ENCODE measurements around the gene DHX8.
"Not testable (repeated sequence)": the region's sequence is repeated elsewhere in the genome, so short reads cannot be mapped to it uniquely, and the experiment has no call there.

DNA sequence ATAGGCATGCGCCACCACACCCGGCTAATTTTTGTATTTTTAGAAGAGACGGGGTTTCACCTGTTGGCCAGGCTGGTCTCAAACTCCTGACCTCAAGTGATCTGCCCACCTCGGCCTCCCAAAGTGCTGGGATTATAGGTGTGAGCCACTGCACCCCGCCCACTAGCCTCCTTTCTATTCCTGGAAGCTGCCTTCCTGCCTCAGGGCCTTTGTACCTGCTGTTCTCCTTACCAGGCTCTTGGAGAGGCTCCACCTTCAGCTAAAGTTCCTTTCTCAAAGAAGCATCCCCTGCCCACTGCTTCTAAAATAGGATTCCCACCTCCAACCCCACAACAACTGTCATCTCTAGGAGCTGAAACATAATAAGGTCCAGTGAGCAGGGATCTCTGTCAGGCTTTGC lies 23.9 kb upstream of the DHX8 start:
- TF ChIP-seq, protein P1, sequence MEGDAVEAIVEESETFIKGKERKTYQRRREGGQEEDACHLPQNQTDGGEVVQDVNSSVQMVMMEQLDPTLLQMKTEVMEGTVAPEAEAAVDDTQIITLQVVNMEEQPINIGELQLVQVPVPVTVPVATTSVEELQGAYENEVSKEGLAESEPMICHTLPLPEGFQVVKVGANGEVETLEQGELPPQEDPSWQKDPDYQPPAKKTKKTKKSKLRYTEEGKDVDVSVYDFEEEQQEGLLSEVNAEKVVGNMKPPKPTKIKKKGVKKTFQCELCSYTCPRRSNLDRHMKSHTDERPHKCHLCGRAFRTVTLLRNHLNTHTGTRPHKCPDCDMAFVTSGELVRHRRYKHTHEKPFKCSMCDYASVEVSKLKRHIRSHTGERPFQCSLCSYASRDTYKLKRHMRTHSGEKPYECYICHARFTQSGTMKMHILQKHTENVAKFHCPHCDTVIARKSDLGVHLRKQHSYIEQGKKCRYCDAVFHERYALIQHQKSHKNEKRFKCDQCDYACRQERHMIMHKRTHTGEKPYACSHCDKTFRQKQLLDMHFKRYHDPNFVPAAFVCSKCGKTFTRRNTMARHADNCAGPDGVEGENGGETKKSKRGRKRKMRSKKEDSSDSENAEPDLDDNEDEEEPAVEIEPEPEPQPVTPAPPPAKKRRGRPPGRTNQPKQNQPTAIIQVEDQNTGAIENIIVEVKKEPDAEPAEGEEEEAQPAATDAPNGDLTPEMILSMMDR (IDR thresholded peaks at IDR 0.05), result not testable (repeated sequence)
- not testable (repeated sequence) for TF ChIP-seq ZFX (IDR thresholded peaks at IDR 0.05; ENCODE audit: borderline replicate concordance)

Data from 22Rv1 (cell line).